ENCODE results near the gene DUOXA2. TPM values are rescaled to one million over a fixed set of nuclear protein-coding genes. Genes with fewer than 3 reads are reported as not detected.
"Not testable (repeated sequence)": the region's sequence is repeated elsewhere in the genome, so short reads cannot be mapped to it uniquely, and the experiment has no call there.

The DUOXA2 gene
- not detected in 2 replicates for polyA plus RNA-seq
- not detected in 2 replicates for polyA minus RNA-seq

DNA sequence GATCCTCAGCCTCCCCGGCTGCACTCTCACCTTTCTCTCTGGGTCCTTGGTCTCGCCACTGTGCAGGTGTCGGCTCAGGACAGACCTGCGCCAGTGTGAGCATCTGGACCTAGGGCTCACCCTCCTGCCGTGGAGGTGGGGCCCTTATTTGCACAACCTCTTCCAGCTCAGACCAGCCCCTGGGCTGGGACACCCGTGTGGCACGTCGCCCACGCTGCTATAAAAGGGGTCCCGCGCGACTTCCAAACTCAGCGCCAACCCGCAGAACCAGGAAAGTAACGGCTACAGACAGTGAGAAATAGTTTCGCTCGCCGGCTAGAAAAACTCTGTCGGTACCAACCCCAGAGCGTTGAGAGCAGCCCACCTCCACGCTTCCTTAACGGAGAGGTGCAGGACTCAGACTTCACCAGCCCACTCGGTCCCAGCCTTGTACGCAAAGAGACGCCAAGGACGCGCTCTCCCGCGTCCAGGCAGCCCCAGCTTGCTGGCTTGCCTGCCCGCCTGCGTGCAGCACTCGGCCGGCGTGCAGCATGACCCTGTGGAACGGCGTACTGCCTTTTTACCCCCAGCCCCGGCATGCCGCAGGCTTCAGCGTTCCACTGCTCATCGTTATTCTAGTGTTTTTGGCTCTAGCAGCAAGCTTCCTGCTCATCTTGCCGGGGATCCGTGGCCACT lies at the start of gene DUOXA2, which contains the start of gene DUOX2:
Gene DUOXA2 (plus strand): TSS at position 251 of the 675 bp plus-strand sequence. CDS start 280 bp downstream, at position 531.
Gene DUOX2 (minus strand): TSS at position 97 of the 675 bp plus-strand sequence. CDS start 761 bp downstream, outside the sequence.
- H4K20me1 ChIP-seq (ENCODE audit: insufficient read depth), result no peaks in the 10 kb centered on the region
- H2AFZ ChIP-seq (ENCODE audit: low read depth, low read length), result no peak within 1 kb of the TSS
- H3K9me2 ChIP-seq (ENCODE audit: insufficient read depth, low read length), result no peaks in the 10 kb centered on the region
- peak within 1 kb of the TSS; percentile 60 for H3K4me3 ChIP-seq (ENCODE audit: low read length)
- H3K36me3 ChIP-seq (ENCODE audit: insufficient read depth, low read length), result no peaks in the 10 kb centered on the region
- no peaks in the 10 kb centered on the region for H3K9me3 ChIP-seq (ENCODE audit: low read length)
- no peaks in the 10 kb centered on the region for H3F3A ChIP-seq (ENCODE audit: insufficient read depth, low read length, poor library complexity, severe bottlenecking)
- H3K79me2 ChIP-seq (replicated peaks; ENCODE audit: insufficient read depth, low read length), result no peaks in the 10 kb centered on the region
- H3K4me2 ChIP-seq (ENCODE audit: low read length), result no peak within 1 kb of the TSS
- H3K9ac ChIP-seq (ENCODE audit: low read length), result no peak within 1 kb of the TSS
- peaks cover 85% of the 10 kb centered on the region for H3K27me3 ChIP-seq (ENCODE audit: insufficient read depth, low read depth, low read length)
- TF ChIP-seq POLR2AphosphoS5 (IDR thresholded peaks at IDR 0.05) (no peak), EZH2 (IDR thresholded peaks at IDR 0.05; ENCODE audit: borderline replicate concordance, insufficient read depth, low read length, poor library complexity, severe bottlenecking) (peak; percentile 51), RAD21 (conservative IDR thresholded peaks at IDR 0.05) (no peak)
- TF ChIP-seq, protein P1, sequence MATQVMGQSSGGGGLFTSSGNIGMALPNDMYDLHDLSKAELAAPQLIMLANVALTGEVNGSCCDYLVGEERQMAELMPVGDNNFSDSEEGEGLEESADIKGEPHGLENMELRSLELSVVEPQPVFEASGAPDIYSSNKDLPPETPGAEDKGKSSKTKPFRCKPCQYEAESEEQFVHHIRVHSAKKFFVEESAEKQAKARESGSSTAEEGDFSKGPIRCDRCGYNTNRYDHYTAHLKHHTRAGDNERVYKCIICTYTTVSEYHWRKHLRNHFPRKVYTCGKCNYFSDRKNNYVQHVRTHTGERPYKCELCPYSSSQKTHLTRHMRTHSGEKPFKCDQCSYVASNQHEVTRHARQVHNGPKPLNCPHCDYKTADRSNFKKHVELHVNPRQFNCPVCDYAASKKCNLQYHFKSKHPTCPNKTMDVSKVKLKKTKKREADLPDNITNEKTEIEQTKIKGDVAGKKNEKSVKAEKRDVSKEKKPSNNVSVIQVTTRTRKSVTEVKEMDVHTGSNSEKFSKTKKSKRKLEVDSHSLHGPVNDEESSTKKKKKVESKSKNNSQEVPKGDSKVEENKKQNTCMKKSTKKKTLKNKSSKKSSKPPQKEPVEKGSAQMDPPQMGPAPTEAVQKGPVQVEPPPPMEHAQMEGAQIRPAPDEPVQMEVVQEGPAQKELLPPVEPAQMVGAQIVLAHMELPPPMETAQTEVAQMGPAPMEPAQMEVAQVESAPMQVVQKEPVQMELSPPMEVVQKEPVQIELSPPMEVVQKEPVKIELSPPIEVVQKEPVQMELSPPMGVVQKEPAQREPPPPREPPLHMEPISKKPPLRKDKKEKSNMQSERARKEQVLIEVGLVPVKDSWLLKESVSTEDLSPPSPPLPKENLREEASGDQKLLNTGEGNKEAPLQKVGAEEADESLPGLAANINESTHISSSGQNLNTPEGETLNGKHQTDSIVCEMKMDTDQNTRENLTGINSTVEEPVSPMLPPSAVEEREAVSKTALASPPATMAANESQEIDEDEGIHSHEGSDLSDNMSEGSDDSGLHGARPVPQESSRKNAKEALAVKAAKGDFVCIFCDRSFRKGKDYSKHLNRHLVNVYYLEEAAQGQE (IDR thresholded peaks at IDR 0.05; ENCODE audit: borderline replicate concordance), result no peak
- TF ChIP-seq, protein P2, sequence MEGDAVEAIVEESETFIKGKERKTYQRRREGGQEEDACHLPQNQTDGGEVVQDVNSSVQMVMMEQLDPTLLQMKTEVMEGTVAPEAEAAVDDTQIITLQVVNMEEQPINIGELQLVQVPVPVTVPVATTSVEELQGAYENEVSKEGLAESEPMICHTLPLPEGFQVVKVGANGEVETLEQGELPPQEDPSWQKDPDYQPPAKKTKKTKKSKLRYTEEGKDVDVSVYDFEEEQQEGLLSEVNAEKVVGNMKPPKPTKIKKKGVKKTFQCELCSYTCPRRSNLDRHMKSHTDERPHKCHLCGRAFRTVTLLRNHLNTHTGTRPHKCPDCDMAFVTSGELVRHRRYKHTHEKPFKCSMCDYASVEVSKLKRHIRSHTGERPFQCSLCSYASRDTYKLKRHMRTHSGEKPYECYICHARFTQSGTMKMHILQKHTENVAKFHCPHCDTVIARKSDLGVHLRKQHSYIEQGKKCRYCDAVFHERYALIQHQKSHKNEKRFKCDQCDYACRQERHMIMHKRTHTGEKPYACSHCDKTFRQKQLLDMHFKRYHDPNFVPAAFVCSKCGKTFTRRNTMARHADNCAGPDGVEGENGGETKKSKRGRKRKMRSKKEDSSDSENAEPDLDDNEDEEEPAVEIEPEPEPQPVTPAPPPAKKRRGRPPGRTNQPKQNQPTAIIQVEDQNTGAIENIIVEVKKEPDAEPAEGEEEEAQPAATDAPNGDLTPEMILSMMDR (IDR thresholded peaks at IDR 0.05; ENCODE audit: poor library complexity, severe bottlenecking), result no peak
- no peak within 1 kb of the TSS for H3K27ac ChIP-seq (ENCODE audit: low read length)

DNA sequence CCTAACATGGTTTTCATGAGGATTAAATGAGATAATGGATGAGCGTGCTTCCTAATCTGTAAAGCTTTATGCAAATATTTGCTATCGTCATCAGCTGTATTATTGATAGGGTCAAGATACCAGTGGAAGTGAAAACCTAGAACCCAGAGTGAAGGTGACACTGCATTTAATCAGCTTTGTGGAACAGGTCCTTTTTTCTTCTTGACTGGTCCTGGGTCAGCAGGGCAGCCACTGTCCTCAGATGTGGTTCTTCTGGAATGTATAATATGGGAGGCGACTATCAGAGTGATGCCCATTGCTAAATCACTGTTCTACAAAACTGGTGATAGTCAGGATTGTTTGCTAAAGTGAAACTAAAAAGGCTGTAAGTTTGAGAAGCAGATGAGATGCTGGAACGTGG lies 49.7 kb upstream of the DUOXA2 start:
- H3K79me2 ChIP-seq (replicated peaks; ENCODE audit: insufficient read depth, low read length), result no peaks in the 10 kb centered on the region
- H3K4me3 ChIP-seq (ENCODE audit: low read length), result no peak overlapping the region
- H3K9ac ChIP-seq (ENCODE audit: low read length), result no peak overlapping the region
- no peak overlapping the region for H3K4me2 ChIP-seq (ENCODE audit: low read length)
- no peaks in the 10 kb centered on the region for H3K9me2 ChIP-seq (ENCODE audit: insufficient read depth, low read length)
- H3K27me3 ChIP-seq (ENCODE audit: insufficient read depth, low read depth, low read length), result no peaks in the 10 kb centered on the region
- TF ChIP-seq, protein P1 (IDR thresholded peaks at IDR 0.05; ENCODE audit: borderline replicate concordance), result no peak
- TF ChIP-seq EZH2 (IDR thresholded peaks at IDR 0.05; ENCODE audit: borderline replicate concordance, insufficient read depth, low read length, poor library complexity, severe bottlenecking) (no peak), RAD21 (conservative IDR thresholded peaks at IDR 0.05) (no peak), TAF1 (IDR thresholded peaks at IDR 0.05; ENCODE audit: low read depth) (no peak), MXI1 (conservative IDR thresholded peaks at IDR 0.05; ENCODE audit: poor library complexity, severe bottlenecking) (no peak), EP300 (conservative IDR thresholded peaks at IDR 0.05; ENCODE audit: poor library complexity, severe bottlenecking) (no peak), POLR2AphosphoS5 (IDR thresholded peaks at IDR 0.05) (no peak), SMC3 (conservative IDR thresholded peaks at IDR 0.05; ENCODE audit: poor library complexity) (no peak)
- TF ChIP-seq, protein P2 (IDR thresholded peaks at IDR 0.05; ENCODE audit: poor library complexity, severe bottlenecking), result no peak
- H3K9me3 ChIP-seq (ENCODE audit: low read length), result no peaks in the 10 kb centered on the region
- no peaks in the 10 kb centered on the region for H3K36me3 ChIP-seq (ENCODE audit: insufficient read depth, low read length)
- no peaks in the 10 kb centered on the region for H3F3A ChIP-seq (ENCODE audit: insufficient read depth, low read length, poor library complexity, severe bottlenecking)
- H3K27ac ChIP-seq (ENCODE audit: low read length), result no peak overlapping the region
- H2AFZ ChIP-seq (ENCODE audit: low read depth, low read length), result no peak overlapping the region
- H4K20me1 ChIP-seq (ENCODE audit: insufficient read depth), result no peaks in the 10 kb centered on the region

DNA sequence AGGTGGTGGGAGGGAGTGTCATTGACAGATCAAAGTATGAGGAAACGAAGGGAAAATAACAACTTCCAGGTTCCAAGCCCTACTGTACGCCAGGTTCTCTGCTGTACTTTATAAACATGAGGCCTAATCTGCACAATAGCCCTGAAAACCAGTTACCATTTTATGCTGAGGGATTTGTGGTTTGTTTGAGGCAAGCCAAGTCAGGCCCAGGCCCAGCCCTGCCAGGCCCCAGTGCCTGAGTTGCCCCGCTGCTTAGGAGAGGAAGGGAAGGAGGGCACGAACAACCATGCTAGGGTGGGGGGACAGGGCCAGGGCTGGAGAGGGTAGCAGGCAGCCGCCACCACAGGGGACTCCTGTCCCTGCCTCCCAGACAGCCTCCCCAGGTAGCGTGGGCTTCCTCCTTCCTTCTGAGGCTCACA lies 44.2 kb upstream of the DUOXA2 start:
- H2AFZ ChIP-seq (ENCODE audit: low read depth, low read length); H3K4me2 ChIP-seq (ENCODE audit: low read length); H3K9me3 ChIP-seq (ENCODE audit: low read length); H3K79me2 ChIP-seq (replicated peaks; ENCODE audit: insufficient read depth, low read length); H4K20me1 ChIP-seq (ENCODE audit: insufficient read depth); H3K9me2 ChIP-seq (ENCODE audit: insufficient read depth, low read length); H3K27ac ChIP-seq (ENCODE audit: low read length); H3K4me3 ChIP-seq (ENCODE audit: low read length); H3F3A ChIP-seq (ENCODE audit: insufficient read depth, low read length, poor library complexity, severe bottlenecking); H3K27me3 ChIP-seq (ENCODE audit: insufficient read depth, low read depth, low read length); H3K9ac ChIP-seq (ENCODE audit: low read length); H3K36me3 ChIP-seq (ENCODE audit: insufficient read depth, low read length): not testable (repeated sequence)
